GM19438 (cell line): ENCODE measurements around the gene POLG2.
"Not testable (repeated sequence)": the region's sequence is repeated elsewhere in the genome, so short reads cannot be mapped to it uniquely, and the experiment has no call there.

ENCODE experiments used
- ATAC-seq: cut with Tn5 transposase; IDR thresholded peaks from one replicate; pipeline ENCODE4 v1.9.1; 2021; ENCODE audit warnings: low read depth; ENCODE audit not compliant: unreplicated experiment

The POLG2 gene

DNA sequence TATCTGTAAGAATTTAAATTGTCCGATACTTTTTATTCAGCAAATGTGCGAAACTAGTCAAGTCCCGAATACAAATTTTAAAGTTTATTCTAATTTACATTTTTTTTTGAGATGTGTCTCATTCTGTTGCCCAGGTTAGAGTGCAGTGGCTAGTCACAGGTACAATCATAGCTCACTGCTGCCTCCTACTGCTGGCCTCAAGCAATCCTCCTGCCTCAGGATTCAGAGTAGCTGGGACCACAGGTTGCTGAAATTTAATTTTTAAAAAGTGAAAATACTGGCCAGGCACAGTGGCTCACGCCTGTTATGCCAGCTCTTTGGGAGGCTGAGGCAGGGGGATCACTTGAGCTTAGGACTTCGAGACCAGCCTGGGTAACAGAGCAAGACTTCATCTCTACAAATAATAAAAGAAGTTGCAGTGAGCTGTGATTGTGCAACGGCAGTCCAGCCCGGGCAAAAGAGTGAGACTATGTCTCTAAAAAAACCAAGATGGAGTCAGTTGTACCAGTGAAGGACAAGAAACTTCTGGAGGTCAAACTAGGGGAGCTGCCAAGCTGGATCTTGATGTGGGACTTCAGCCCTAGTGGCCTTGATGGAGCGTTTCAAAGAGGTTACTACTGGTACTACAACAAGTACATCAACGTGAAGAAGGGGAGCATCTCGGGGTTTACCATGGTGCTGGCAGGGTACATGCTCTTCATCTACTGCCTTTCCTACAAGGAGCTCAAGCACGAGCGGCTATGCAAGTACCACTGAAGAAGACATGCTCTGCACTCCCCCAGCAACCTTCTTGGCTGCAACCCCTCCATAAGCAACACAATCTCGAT is 5.6 kb downstream of the POLG2 start:
- ATAC-seq, result no peak

DNA sequence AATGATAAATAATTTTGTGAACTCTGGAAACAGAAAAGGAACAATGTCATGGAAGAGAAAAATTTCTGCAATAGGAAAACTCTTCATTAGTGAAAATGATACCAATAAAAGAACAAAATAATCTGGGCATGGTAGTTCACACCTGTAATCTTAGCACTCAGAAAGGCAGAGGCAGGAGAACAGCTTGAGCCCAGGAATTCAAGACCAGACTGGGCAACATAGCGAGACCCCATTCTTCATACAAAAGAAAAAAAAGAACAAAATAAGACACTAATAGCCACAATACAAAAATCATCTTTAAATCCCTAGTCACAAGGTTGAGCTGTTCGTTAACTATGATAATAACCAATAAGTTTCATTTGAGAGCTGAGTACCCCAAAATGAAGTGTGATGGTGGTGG is 8.6 kb downstream of the POLG2 start:
- ATAC-seq, result no peak

DNA sequence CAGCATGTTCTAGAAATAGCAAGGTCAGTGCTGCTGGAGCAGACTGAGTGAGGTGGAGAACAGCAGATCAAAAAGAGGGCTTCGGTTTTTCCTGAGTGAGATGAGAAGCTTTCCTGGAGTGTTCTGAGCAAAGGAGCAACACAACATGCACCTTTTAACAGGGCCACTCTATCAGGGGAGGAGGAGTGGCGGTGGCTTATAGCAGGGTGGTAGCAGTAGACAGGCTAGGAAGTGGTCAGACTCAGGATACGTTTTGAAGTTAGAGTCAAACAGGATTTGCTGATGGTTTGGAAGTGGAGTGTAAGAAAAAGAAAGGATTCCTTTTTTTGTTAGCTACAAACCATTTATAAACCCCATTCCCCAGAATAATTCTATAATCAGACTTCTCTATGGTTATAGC is 12.5 kb downstream of the POLG2 start:
- no peak for ATAC-seq

DNA sequence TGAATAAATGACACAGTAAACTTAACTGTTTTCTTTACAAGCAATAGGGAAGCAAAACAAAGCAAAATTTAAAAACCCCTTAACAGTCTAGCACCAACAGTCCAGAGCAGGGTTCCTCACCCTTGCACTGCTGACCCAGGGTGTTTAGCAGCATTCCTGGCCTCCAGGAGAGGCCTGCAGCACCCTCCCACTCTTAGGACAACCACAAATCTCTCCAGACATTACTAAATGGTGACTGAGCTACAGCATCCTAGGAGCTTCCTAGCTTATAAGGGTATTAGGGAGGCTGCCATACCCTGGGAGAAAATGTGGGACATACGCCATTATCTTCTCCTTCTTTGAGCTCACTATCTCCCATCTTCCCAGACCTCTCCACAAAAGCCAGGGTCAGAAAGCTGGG is 15.9 kb downstream of the POLG2 start:
- ATAC-seq, result no peak

DNA sequence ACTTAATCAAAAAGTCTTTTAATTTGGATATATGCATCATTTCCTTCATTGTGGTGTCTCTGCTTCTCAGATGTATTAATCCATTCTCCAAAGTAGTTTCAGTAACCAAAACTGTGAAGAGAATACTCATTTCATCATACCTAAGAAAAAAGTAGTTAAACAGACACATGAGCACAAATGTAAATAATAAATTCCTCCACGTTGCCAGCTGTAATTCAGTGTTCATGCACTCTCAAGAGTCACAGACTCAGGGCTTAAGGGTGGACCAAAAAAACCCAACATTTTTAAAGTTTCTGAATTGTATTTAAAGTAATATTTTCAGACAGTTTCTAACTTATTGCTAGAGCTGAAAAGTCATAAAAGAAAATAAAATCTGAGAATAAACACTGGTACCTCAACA is 19.0 kb downstream of the POLG2 start:
- no peak for ATAC-seq

DNA sequence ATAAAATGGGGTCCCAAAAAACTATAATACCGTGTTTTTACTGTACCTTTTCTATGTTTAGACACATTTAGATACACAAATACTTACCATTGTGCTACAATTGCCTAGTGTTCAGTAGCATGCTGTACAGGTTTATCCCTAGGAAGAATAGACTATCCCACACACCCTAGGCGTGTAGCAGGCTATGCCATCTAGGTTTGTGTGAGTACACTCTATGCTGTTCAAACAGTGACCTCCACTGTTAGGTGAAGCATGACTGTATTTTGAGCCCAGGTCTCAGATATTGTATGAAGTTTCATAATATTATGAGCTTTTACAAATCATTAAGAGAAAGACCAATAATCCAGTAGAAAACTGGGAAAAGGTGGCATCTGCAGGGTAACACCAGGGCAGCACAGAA is 24.3 kb downstream of the POLG2 start:
- ATAC-seq, result no peak

DNA sequence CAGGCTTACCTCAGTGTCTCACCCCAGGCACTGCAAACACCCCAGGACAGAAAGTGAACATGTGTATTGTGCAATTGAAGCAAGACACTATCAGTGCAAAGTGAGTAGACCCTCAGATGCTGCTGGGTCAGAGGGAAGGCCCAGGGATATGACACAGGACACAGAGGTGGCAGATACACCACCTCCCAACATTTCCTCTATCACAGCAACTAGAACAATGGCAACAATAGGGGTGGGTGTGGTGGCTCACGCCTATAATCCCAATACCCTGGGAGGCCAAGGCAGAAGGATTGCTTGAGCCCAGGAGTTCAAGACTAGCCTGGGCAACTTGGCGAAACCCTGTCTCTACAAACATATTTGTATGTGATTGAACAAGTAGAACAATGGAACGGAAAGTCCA is 25.4 kb downstream of the POLG2 start:
- ATAC-seq, result no peak

DNA sequence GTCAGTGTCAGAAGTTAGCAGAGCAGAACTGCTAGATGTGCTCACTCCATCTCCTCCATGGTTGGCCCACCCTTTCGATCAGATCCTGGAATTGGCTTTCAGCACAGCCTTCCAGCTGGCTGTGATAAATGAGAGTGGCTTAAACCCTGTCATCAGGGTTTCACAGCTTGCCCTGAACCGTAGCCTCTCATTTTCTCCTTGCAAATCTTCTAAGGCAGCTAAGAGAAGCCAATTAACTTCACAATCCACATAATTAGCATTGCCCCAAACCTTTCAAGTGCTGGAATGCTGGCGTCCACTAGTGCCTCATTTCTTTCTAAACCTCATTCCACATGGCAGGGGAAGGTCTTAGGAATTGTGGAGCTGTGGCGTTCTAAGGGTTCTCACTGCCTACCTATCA is 26.2 kb downstream of the POLG2 start:
- no peak for ATAC-seq

DNA sequence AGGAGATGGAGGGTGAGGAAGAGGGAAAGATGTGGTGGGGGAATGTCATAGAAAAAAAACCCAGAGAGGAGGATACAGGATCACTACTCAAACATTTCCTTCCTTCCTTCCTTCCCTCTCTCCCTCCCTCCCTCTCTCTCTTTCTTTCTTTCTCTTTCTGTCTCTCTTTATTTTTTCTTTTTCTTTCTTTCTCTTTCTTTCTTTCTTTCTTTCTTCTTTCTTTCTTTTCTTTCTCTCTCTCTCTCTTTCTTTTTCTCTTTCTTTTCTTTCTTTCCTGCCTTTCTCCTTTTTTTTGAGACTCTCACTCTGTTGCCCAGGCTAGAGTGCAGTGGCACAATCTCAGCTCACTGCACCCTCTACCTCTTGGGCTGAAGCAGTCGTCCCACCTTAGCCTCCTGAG is 30.0 kb downstream of the POLG2 start:
- not testable (repeated sequence) for ATAC-seq

DNA sequence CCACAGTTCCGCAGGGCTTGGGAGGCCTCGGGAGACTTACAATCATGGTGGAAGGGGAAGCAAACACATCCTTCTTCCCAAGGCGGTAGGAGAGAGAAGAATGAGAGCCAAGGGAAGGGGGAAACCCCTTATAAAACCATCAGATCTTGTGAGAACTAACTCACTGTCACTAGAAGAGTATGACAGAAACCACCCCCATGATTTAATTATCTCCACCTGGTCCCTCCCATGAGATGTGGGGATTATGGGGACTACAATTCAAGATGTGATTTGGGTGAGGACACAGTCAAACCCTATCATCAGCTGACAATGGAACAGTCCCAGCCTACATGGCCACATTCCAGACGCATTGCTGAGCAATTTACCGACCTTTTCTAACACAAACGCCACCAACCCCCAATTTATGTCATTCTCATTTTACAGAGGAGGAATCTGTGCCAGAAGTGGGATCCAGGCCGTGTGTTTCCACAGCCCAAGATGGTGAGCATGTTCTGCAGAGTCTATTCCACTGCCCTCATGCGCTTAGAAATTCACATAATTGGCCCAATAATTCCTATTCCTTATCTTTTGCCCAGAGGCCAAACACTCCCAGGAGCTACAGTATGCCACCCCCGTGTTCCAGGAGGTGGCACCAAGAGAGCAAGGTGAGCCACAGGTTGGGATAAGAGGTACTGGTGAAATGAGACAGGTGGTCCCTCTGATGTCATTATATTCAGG is 30.7 kb downstream of the POLG2 start:
- no peak for ATAC-seq

DNA sequence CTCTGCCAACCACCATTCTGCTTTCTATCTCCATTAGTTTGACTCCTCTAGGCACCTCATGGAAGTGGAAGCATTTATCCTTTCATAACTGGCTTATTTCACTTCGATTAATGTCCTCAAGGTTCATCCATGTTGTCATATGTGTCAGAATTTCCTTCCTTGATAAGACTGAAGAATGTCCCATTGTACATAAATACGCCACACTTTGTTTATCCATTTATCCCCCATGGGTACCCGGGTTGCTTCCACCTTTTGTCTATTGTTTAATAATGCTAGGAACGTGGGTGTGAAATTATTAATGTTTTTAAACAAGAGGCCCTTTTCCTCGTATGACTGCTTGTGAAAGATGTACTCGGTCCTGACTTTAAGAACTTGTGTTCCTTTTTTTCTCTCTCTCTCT is 35.1 kb downstream of the POLG2 start:
- no peak for ATAC-seq

DNA sequence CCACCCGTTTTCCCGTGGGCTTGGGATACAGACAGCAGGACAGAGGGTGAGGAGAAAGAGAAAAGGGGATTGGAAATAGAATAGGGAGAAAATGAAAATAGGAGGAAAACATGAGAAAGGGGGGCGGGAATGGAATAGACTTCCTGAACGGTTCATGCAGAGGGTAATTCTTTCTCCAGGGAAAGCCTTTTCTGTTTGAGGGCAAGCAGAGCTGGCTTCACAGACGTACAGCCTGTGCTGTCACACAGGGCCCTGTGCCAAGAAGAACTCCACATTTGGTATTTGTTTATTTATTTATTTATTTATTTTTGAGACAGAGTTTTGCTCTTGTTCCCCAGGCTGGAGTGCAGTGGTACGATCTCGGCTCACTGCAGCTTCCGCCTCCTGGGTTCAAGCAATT is 35.9 kb downstream of the POLG2 start:
- ATAC-seq, result no peak

DNA sequence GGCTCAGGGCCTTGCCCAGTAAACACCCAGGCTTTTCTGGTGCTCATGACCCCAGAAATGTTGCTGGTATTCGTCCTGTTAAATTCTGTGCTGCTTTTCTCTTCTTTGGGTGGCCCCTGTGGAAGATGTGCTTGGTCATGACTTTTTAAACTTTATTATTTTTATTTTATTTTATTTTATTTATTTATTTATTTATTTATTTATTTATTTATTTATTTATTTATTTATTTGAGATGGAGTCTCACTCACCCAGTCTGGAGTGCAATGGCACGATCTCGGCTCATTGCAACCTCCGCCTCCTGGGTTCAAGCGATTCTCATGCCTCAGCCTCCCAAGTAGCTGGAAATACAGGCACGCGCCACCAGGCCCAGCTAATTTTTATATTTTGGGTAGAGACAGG is 37.0 kb downstream of the POLG2 start:
- not testable (repeated sequence) for ATAC-seq

DNA sequence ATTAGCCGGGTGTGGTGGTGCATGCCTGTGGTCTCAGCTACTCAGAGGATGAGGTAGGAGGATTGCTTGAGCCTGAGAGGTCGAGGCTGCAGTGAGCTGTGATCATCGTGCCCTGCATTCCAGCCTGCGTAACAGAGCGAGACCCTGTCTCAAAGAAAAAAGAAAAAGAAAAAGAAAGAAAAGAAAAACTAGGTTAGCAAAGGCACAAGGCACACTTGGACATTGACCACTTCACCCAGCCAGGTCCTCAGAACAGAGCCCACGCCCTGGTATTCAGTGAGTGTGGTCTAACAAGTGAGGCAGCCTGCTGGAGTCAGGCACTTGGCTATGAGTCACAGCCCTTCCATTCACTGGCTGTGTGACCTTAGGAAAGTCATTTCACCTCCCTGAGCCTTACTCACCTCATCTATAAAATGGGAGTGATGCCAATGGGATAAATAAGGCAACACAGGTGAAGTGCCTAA is 37.5 kb downstream of the POLG2 start:
- ATAC-seq, result no peak

DNA sequence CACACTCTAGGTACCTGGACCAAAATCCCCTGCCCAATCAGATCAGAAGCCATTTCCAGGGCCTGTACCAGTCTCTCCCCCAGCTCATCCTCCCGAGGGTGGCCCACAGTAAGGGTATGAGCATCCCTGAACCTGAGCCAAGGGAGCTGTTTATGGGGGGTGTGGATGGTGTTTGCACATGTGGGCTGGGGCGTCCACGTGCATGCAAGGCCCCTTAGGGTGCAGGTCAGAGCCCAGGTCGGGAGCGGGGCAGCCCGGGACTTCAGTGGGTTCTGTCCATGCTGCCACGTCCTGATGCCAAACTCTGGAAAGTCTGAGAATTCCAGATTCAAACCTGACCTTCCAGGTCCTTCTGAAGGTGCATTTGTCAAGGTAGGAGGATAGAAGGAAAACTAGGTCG is 38.1 kb downstream of the POLG2 start:
- ATAC-seq, result no peak

DNA sequence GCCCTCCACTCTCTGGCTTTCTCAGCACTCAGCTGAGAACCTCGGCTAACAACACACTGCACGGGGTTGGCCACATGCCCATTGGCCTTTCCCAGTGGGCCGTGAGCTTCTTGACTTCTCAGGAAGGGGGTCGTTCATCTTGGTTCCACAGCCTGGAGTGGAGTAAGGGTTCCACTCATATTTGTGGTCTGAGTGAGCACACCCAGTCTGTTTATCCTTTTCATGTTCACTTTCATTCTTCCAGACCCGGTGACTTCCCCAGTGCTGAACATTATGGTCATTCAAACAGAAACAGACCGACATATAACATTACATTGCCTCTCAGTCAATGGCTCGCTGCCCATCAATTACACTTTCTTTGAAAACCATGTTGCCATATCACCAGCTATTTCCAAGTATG is 39.7 kb downstream of the POLG2 start:
- no peak for ATAC-seq

DNA sequence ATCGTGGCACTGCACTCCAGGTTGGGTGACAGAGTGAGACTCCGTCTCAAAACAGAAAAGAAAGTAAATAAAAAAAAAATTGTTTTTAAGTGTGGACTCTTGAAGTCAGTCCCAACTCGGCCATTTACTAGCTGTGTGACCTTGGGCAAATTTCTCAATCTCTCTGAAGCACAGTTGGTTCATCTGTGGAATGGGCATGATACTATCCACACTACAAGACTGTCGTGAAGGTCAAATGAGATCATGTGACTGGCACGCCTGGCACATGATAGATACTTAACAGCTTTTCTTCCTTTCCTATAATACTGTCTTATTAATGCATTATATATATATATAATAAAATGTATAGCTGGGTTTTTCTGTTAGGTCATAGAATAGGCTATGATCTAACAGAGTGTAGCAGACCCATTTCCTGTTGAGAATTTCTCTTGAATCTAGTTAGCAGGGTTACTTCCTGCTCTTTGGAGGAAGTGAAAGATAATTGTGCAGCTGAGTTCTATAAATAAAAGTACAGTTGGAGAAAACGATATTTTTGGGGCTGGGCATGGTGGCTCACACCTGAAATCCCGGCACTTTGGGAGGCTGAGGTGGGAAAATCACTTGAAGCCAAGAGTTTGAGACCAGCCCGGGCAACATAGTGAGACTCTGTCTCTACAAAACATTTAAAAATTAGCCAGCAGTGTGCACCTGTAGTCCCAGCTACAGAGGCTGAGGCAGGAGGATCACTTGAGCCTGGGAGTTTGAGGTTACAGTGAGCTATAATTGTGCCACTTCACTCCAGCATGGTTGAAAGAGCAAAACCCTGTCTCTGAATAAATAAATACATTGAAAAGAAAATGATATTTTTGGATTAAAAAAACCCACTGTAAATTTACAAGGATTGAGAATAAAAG is 40.6 kb downstream of the POLG2 start:
- no peak for ATAC-seq

DNA sequence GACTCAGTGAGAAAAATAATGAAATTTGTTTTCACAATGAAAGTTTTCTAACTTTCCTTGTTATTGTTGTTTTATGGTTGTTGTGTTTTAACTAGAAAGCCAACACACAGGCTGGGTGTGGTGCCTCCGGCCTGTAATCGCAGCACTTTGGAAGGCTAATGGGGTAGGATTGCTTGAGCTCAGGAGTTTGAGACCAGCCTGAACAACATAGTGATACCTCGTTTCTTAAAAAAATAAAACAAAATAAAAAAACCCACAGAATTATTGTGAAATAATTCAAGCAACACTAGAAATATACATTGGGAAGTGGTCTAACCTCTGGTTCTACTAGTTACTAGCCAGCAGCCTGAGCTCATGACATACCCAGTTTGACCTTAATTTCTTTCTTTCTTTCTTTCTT is 47.3 kb downstream of the POLG2 start:
- no peak for ATAC-seq

DNA sequence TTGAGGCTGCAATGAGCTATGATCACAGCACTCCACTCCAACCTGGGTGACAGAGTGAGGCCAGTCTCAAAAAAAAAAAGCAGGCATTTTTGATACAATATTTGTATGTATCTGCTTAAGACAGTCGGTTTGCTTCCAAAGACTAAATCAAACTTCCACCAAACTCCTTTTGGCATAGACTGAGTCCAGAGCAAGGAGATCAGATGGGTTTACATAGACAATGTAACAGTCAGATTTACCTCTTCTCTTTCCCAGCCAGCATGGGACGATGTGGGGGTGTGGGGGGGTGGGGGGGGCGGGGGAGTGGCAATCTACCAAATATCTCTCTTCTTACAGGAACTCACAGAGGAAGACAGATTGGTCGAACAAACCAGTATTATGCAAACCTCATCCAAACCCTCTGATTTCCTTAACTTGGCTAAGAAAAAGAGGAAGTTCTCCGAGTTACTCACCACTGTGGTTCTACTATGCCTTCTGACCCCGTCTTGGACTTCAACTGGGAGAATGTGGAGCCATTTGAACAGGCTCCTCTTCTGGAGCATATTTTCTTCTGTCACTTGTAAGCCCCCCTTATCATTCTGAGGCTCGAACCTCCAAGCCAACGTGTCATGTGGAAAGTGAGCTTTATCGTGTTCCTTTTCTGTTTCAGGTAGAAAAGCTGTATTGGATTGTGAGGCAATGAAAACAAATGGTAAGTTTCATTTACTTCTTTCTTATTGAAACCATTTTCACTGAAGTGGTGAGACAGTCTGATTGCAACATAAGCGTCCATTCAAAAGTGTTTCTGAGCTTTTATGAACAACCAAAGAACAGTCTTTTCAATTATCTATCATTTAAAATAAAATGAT is 48.0 kb downstream of the POLG2 start, which contains the start of gene MILR1:
Gene MILR1 (plus strand): TSS at position 451 of the 848 bp plus-strand sequence. CDS start 54 bp downstream, at position 505.
- peak; percentile 92 for ATAC-seq

DNA sequence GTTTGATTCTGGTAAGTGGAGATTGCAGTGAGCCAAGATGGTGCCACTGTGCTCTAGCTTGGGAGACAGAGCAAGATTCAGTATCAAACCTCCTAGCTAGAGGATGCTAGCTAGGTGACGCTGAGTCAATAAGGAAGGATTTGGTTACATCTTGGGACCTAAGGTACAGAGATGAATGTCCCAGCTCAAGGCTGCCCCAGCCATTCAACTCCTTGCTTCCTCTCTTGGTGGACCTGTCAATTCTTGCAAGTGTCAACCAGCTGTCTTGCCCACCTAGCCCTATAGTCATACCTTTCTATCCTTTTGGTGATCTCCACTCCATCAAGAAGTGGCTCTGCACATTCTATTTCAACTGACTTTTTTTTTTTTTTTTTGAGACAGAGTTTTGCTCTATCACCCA is 49.3 kb downstream of the POLG2 start:
- no peak for ATAC-seq
